ENCODE measurements around the gene ARID4B.

The ARID4B gene

GRCh38 chr1:235292790-235293189 is 35.2 kb downstream of the ARID4B start:
- Histone ChIP-seq H3K4me1 (ENCODE audit: insufficient read depth, low read length, poor library complexity, severe bottlenecking) (peaks cover 31% of the 10 kb centered on the region), H3K4me3 (ENCODE audit: low read length, poor library complexity, severe bottlenecking) (no peak overlapping the region), H3K9me3 (ENCODE audit: insufficient read depth, low read depth, low read length) (peaks cover 4% of the 10 kb centered on the region; the same call in 1 of the 2 replicates), H3F3A (ENCODE audit: low read depth) (peaks cover 15% of the 10 kb centered on the region), H3K4me2 (ENCODE audit: low read depth, low read length, poor library complexity, severe bottlenecking) (no peak overlapping the region), H3K9me2 (replicated peaks; ENCODE audit: low read depth, low read length) (no peaks in the 10 kb centered on the region), H3K36me3 (ENCODE audit: insufficient read depth, low read length) (peaks cover 4% of the 10 kb centered on the region; the same call in 1 of the 2 replicates), H4K20me1 (ENCODE audit: insufficient read depth, low read length, poor library complexity, severe bottlenecking) (peaks cover 77% of the 10 kb centered on the region), H3K79me2 (ENCODE audit: insufficient read depth, low read length) (peaks cover 94% of the 10 kb centered on the region), H2AFZ (ENCODE audit: low read length) (no peak overlapping the region), H3K27me3 (ENCODE audit: insufficient read depth, low read length, poor library complexity, severe bottlenecking) (no peaks in the 10 kb centered on the region), H3K9ac (ENCODE audit: low read depth, low read length, poor library complexity, severe bottlenecking) (no peak overlapping the region)
- TF ChIP-seq, protein P1, sequence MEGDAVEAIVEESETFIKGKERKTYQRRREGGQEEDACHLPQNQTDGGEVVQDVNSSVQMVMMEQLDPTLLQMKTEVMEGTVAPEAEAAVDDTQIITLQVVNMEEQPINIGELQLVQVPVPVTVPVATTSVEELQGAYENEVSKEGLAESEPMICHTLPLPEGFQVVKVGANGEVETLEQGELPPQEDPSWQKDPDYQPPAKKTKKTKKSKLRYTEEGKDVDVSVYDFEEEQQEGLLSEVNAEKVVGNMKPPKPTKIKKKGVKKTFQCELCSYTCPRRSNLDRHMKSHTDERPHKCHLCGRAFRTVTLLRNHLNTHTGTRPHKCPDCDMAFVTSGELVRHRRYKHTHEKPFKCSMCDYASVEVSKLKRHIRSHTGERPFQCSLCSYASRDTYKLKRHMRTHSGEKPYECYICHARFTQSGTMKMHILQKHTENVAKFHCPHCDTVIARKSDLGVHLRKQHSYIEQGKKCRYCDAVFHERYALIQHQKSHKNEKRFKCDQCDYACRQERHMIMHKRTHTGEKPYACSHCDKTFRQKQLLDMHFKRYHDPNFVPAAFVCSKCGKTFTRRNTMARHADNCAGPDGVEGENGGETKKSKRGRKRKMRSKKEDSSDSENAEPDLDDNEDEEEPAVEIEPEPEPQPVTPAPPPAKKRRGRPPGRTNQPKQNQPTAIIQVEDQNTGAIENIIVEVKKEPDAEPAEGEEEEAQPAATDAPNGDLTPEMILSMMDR (conservative IDR thresholded peaks at IDR 0.05; ENCODE audit: low read length): no peak
- no peak for TF ChIP-seq EZH2phosphoT487 (IDR thresholded peaks at IDR 0.05; ENCODE audit: borderline replicate concordance)

DNA sequence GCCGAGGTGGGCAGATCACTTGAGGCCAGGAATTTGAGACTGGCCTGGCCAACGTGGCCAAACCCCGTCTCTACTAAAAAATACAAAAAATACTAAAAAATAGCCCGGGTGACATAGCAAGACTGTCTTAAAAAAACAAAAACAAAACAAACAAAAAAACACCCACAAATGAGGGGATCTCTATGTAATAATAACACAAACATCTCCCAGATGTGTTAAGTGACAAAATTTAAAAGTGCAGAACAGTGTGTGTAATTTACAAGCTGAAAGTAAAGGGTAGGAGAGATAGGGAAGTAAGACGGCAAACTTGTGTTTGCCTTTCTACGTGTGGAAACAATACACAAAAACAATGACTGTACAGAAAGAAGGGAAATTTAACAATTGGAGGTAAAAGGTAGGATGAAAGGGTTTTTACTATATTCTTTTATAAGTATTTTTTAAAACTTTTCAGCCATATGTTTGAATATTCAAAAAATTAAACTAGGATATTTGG is 36.3 kb downstream of the ARID4B start:
- Histone ChIP-seq H3K36me3 (ENCODE audit: insufficient read depth, low read length) (peaks cover 4% of the 10 kb centered on the region; the same call in 1 of the 2 replicates), H3K9me2 (replicated peaks; ENCODE audit: low read depth, low read length) (no peaks in the 10 kb centered on the region), H2AFZ (ENCODE audit: low read length) (no peak overlapping the region), H3K4me1 (ENCODE audit: insufficient read depth, low read length, poor library complexity, severe bottlenecking) (peaks cover 24% of the 10 kb centered on the region), H3K27me3 (ENCODE audit: insufficient read depth, low read length, poor library complexity, severe bottlenecking) (no peaks in the 10 kb centered on the region), H4K20me1 (ENCODE audit: insufficient read depth, low read length, poor library complexity, severe bottlenecking) (peaks cover 83% of the 10 kb centered on the region), H3K9me3 (ENCODE audit: insufficient read depth, low read depth, low read length) (peaks cover 4% of the 10 kb centered on the region; the same call in 1 of the 2 replicates), H3K4me2 (ENCODE audit: low read depth, low read length, poor library complexity, severe bottlenecking) (no peak overlapping the region), H3K79me2 (ENCODE audit: insufficient read depth, low read length) (peaks cover 99% of the 10 kb centered on the region), H3K4me3 (ENCODE audit: low read length, poor library complexity, severe bottlenecking) (no peak overlapping the region), H3F3A (ENCODE audit: low read depth) (peaks cover 4% of the 10 kb centered on the region; the same call in 1 of the 2 replicates), H3K9ac (ENCODE audit: low read depth, low read length, poor library complexity, severe bottlenecking) (no peak overlapping the region)
- no peak for TF ChIP-seq EZH2phosphoT487 (IDR thresholded peaks at IDR 0.05; ENCODE audit: borderline replicate concordance)
- TF ChIP-seq, protein P1 (conservative IDR thresholded peaks at IDR 0.05; ENCODE audit: low read length): no peak

DNA sequence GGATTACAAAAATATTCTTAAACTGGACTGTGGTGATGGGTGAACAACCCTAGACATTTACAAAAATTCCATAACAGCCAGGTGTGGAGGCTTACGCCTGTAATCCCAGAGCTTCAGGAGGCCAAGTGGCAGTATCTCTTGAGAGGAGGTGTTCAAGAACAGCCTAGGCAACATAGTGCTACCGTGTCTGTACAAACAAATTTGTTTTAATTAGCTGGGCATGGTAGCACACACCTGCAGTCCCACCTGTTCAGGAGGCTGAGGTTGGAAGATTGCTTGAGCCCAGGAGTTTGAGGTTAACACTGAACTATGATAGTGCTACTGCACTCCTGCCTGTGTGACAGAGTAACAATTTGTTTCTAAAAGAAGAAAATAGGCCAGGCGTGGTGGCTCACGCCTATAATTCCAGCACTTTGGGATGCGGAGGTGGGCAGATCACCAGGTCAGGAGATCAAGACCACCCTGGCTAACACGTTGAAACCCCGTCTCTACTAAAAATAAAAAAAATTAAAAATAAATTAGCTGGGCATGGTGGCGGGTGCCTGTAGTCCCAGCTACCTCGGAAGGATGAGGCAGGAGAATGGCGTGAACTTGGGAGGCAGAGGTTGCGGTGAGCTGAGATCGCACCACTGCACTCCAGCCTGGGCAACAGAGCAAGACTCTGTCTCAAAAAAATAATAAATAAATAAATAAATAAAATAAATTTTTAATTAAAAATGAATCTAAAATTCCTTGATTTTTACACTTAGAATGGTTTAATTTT is 37.1 kb downstream of the ARID4B start:
- Histone ChIP-seq H3K4me3 (ENCODE audit: low read length, poor library complexity, severe bottlenecking) (no peak overlapping the region), H3K9me3 (ENCODE audit: insufficient read depth, low read depth, low read length) (peaks cover 2% of the 10 kb centered on the region; the same call in 1 of the 2 replicates), H3F3A (ENCODE audit: low read depth) (peaks cover 2% of the 10 kb centered on the region; the same call in 1 of the 2 replicates), H3K9ac (ENCODE audit: low read depth, low read length, poor library complexity, severe bottlenecking) (no peak overlapping the region), H3K4me2 (ENCODE audit: low read depth, low read length, poor library complexity, severe bottlenecking) (no peak overlapping the region), H4K20me1 (ENCODE audit: insufficient read depth, low read length, poor library complexity, severe bottlenecking) (peaks cover 84% of the 10 kb centered on the region), H3K27me3 (ENCODE audit: insufficient read depth, low read length, poor library complexity, severe bottlenecking) (no peaks in the 10 kb centered on the region), H3K9me2 (replicated peaks; ENCODE audit: low read depth, low read length) (no peaks in the 10 kb centered on the region), H3K79me2 (ENCODE audit: insufficient read depth, low read length) (peaks cover 99% of the 10 kb centered on the region), H2AFZ (ENCODE audit: low read length) (no peak overlapping the region), H3K36me3 (ENCODE audit: insufficient read depth, low read length) (peaks cover 1% of the 10 kb centered on the region; the same call in 1 of the 2 replicates), H3K4me1 (ENCODE audit: insufficient read depth, low read length, poor library complexity, severe bottlenecking) (peaks cover 28% of the 10 kb centered on the region)
- TF ChIP-seq, protein P1 (conservative IDR thresholded peaks at IDR 0.05; ENCODE audit: low read length): no peak
- TF ChIP-seq EZH2phosphoT487 (IDR thresholded peaks at IDR 0.05; ENCODE audit: borderline replicate concordance): no peak

Data from Loucy (cell line).